ENCODE measurements around the gene NHLRC2.

Gene NHLRC2

GRCh38 chr10:113876461-113876860, 22.0 kb downstream of the NHLRC2 start:
- no peak for DNase-seq (ENCODE audit: low read depth)
- TF ChIP-seq CTCF (conservative IDR thresholded peaks at IDR 0.05; ENCODE audit: low read depth, low read length) = no peak

GRCh38 chr10:113879691-113880090, 25.2 kb downstream of the NHLRC2 start:
- no peak for TF ChIP-seq CTCF (conservative IDR thresholded peaks at IDR 0.05; ENCODE audit: low read depth, low read length)
- no peak for DNase-seq (ENCODE audit: low read depth)
- no peak overlapping the region for H3K4me3 ChIP-seq (ENCODE audit: low read length)

More at GRCh38 chr10:113876461-113876860, 22.0 kb downstream of the NHLRC2 start:
- H3K4me3 ChIP-seq (ENCODE audit: low read length) = no peak overlapping the region

- DNase-seq (ENCODE audit: low read depth) = no peak
- no peak overlapping the region for H3K4me3 ChIP-seq (ENCODE audit: low read length)
- no peak for TF ChIP-seq CTCF (conservative IDR thresholded peaks at IDR 0.05; ENCODE audit: low read depth, low read length)
These were observed 25.8 kb downstream of the NHLRC2 start for GRCh38 chr10:113880236-113880635.

GRCh38 chr10:113882240-113882639, 27.8 kb downstream of the NHLRC2 start:
- no peak for DNase-seq (ENCODE audit: low read depth)
- H3K4me3 ChIP-seq (ENCODE audit: low read length) = no peak overlapping the region
- TF ChIP-seq CTCF (conservative IDR thresholded peaks at IDR 0.05; ENCODE audit: low read depth, low read length) = no peak

- no peak overlapping the region for H3K4me3 ChIP-seq (ENCODE audit: low read length)
- DNase-seq (ENCODE audit: low read depth) = peak; percentile 78
- TF ChIP-seq CTCF (conservative IDR thresholded peaks at IDR 0.05; ENCODE audit: low read depth, low read length) = no peak
These were observed 35.5 kb downstream of the NHLRC2 start for GRCh38 chr10:113889911-113890310.

- no peak for TF ChIP-seq CTCF (conservative IDR thresholded peaks at IDR 0.05; ENCODE audit: low read depth, low read length)
- DNase-seq (ENCODE audit: low read depth) = no peak
- H3K4me3 ChIP-seq (ENCODE audit: low read length) = no peak overlapping the region
These were observed 36.3 kb downstream of the NHLRC2 start for GRCh38 chr10:113890769-113891168.

- no peak for TF ChIP-seq CTCF (conservative IDR thresholded peaks at IDR 0.05; ENCODE audit: low read depth, low read length)
- H3K4me3 ChIP-seq (ENCODE audit: low read length) = no peak overlapping the region
- DNase-seq (ENCODE audit: low read depth) = no peak
These were observed 37.0 kb downstream of the NHLRC2 start for GRCh38 chr10:113891476-113891875.

All from retinal pigment epithelial cell (primary cell).